ENCODE measurements around the gene MMP28.
"Not testable (repeated sequence)": the region's sequence is repeated elsewhere in the genome, so short reads cannot be mapped to it uniquely, and the experiment has no call there.

The MMP28 gene

GRCh38 chr17:35765756-35766488 is 29.5 kb downstream of the MMP28 start:
- DNase-seq (ENCODE audit: low read depth in 2 of 2) = no peak

GRCh38 chr17:35765086-35765710 is 30.2 kb downstream of the MMP28 start:
- DNase-seq (ENCODE audit: low read depth in 2 of 2) = no peak

DNA sequence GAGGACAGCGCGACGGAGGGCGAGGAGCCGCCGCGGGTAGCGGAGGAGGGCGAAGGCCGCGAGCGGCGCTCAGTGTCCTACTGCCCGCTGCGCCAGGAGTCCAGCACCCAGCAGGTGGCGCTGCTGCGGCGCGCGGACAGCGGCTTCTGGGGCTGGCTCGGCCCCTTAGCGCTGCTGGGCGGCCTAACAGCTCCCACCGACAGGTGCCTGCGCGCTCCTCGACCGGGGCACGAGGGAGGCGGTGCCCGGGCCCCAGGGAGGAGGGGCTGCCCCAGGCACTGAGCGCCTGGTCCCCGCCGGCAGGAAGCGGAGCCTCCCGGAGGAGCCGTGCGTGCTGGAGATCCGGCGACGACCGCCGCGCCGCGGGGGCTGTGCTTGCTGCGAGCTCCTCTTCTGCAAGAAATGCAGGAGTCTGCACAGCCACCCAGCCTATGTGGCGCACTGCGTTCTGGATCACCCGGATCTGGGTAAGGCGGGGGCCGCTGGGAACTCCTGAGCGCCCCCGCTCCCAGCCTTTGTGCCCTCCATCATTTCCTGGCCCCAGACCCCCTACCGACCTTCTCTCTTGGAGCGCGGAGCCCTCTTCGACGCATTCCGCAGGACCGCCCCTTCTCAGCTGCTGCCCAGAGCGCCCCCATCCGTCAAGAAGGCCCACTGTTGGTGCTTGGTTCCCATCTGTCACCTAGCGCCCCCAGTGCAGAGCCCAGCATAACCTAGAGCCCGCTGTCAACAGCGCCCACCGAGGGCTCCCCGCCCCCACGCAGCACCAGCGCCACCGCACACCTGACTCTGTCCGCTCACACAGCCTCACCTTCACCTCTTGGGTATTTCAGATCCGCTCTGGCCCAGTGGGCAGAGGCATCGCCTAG is 31.1 kb downstream of the MMP28 start:
- peak; percentile 69 to 76 for DNase-seq (ENCODE audit: low read depth in 2 of 2)

DNA sequence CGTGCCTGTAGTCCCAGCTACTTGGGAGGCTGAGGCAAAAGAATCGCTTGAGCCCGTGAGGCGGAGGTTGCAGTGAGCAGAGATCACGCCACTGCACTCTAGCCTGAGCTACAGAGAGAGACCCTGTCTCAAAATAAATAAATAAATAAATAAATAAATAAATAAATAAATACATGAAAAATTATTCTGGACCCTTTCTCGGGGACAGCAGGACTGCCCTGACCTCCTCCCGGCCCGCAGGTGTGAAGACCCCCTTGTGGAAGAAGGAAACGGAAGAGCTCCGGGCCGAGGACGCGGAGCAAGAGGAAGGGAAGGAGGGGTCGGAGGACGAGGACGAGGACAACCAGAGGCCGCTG is 31.7 kb downstream of the MMP28 start:
- DNase-seq (ENCODE audit: low read depth in 2 of 2) = no peak

DNA sequence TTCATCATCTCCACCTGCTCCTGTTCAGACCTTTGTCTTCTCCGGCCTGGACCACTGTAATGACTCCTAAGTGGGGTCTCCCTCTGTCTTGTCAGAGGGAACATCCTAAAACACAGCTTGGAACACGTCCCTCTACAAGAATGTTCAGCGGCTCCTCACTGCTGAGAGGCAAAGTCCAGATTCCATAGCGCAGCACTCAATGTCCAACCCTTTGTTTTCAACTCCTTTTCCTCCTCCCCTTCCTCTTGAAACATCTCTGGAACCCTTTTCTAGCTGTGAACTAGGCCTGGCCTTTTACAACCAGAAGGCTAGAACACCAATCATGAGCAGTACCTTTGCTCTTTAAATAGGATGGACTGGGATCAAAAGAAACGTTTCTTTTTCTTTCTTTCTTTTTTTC is 33.8 kb downstream of the MMP28 start:
- no peak for DNase-seq (ENCODE audit: low read depth in 2 of 2)

GRCh38 chr17:35760587-35760986 is 34.9 kb downstream of the MMP28 start, which contains the start of gene C17orf50:
C17orf50 (plus strand) TSS chr17:35760887; CDS start chr17:35760942, 55 bp downstream.
- DNase-seq (ENCODE audit: low read depth in 2 of 2) = no peak

- DNase-seq (ENCODE audit: low read depth in 2 of 2) = no peak
These were observed 38.2 kb downstream of the MMP28 start for GRCh38 chr17:35757243-35757642.

GRCh38 chr17:35752945-35753764 is 42.3 kb downstream of the MMP28 start, which contains the start of gene GAS2L2:
GAS2L2 (minus strand) TSS chr17:35753239; CDS start chr17:35752850, 389 bp downstream.
- DNase-seq (ENCODE audit: low read depth in 2 of 2) = no peak

GRCh38 chr17:35752471-35752870 is 43.0 kb downstream of the MMP28 start:
- no peak for DNase-seq (ENCODE audit: low read depth in 2 of 2)

GRCh38 chr17:35751541-35751940 is 43.9 kb downstream of the MMP28 start:
- DNase-seq (ENCODE audit: low read depth in 2 of 2) = not testable (repeated sequence)

- DNase-seq (ENCODE audit: low read depth in 2 of 2) = no peak
These were observed 44.7 kb downstream of the MMP28 start for GRCh38 chr17:35750526-35751395.

GRCh38 chr17:35749560-35750412 is 45.7 kb downstream of the MMP28 start:
- no peak for DNase-seq (ENCODE audit: low read depth in 2 of 2)

- no peak for DNase-seq (ENCODE audit: low read depth in 2 of 2)
These were observed 46.5 kb downstream of the MMP28 start for GRCh38 chr17:35748979-35749378.

GRCh38 chr17:35748341-35748841 is 47.0 kb downstream of the MMP28 start:
- no peak for DNase-seq (ENCODE audit: low read depth in 2 of 2)

DNA sequence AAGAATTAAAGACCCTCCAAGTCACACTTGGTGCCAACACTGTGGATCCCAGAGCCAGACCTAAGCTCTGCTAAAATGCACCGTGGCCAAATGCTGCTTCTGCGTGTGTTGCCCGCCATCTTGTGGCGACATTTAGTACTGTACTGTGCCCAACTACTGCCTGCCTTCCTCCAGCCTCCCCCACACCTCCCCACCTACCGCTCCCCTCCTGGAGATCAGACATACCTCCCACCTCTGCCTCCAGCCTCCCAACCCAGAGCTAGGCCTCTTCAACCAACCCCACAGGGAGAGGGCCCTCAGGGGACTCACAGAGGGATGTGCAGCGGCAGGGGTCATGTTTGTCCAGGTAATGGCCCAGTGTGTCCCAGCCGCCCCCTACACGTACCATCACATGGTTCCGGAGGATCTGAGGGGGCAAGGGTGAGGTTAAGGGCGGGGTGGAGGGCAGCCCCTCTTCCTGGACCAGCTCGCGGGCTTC is 47.9 kb downstream of the MMP28 start:
- peak; percentile 50 to 53 for DNase-seq (ENCODE audit: low read depth in 2 of 2)

DNA sequence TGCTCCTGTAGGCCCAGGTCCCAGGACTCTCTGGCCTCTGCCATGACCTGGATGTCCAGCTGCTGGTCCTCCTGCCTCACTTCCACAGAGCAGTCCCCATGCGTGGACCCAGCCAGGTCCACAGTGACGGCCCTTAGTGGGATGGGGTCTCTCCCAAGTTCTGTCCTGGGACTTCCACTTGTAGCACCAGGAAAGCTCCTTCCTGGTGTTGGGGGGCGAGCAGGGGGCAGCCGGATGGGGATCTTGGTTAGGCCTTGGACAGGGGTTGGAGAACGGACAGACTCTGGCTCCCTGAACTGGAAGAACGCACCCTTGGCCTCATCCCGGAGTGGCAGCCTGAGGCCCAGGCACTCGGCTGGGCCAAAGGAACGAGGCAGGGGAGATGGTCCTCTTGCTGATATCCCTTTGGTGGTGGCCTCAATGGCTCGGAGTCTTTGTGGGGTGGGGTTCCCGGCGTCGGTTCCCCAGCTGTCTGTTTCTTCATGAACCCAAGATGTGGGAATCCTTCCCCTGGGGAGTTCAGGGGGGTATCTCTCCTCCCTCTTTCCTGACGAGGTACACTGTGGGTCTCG is 49.6 kb downstream of the MMP28 start:
- DNase-seq (ENCODE audit: low read depth in 2 of 2) = no peak

DNA sequence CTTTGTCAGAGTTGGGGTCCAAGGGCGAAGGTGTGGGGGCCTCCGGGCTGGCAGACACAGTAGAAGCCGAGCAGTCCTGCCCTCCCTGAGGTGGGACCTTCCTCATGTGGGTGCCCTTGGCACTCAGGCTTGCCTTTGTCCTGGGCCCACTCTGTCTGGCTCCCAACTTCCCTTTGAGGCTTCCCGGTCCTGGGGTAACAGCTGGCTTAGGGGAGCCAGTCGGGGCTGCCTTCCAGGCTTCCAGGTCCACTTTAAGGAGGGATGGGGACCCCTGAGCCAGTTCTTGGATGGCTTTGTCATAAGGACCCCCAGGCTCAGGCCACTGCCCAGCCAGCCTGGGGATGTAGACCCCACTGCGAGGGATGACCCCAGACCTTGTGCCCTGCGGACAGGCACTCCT is 50.2 kb downstream of the MMP28 start:
- no peak for DNase-seq (ENCODE audit: low read depth in 2 of 2)

GRCh38 chr17:35744830-35745229 is 50.6 kb downstream of the MMP28 start:
- no peak for DNase-seq (ENCODE audit: low read depth in 2 of 2)
